Activated CD4-positive, alpha-beta memory T cell treated with anti-CD3 and anti-CD28 coated beads for 36 hours (primary cell): ENCODE measurements around the gene VDAC1. TPM values are rescaled to one million over a fixed set of nuclear protein-coding genes. Genes with fewer than 3 reads are reported as not detected.
A peak's percentile ranks its signal among the peaks of the same experiment; 100 is the strongest.

Experiments used
- CTCF ChIA-PET: fragments of 350-600 bp; sonication (Branson Sonifier 250); formaldehyde crosslinking; loops from one replicate; lab custom pipeline; 2021; ENCODE audit warnings: antibody characterized with exemption, inconsistent platforms; lab: Charles Lee
- POLR2A ChIA-PET: fragments of 350-600 bp; sonication (Branson Sonifier 250); formaldehyde crosslinking; loops from one replicate; lab custom pipeline; 2021; ENCODE audit warnings: antibody characterized with exemption; lab: Charles Lee
- DNase-seq: peaks from one replicate; pipeline ENCODE4 v3.0.0-alpha.2; 2020
- H3K27ac Mint-ChIP-seq: one replicate; pipeline ENCODE4 v1.8.0; 2021; ENCODE audit warnings: mixed read lengths
- H3K27me3 Mint-ChIP-seq: one replicate; pipeline ENCODE4 v1.8.0; 2021; ENCODE audit warnings: mixed read lengths
- H3K36me3 Mint-ChIP-seq: one replicate; pipeline ENCODE4 v1.8.0; 2021; ENCODE audit warnings: mixed read lengths
- H3K4me1 Mint-ChIP-seq: one replicate; pipeline ENCODE4 v1.8.0; 2021; ENCODE audit warnings: low read depth, mixed read lengths
- H3K4me3 Mint-ChIP-seq: one replicate; pipeline ENCODE4 v1.8.0; 2021; ENCODE audit warnings: mild to moderate bottlenecking, mixed read lengths
- H3K9me3 Mint-ChIP-seq: one replicate; pipeline ENCODE4 v1.8.0; 2021; ENCODE audit warnings: mixed read lengths
- intact Hi-C: fragments of 100-400 bp; cut with micrococcal nuclease; formaldehyde crosslinking; loops from one replicate; pipeline ENCODE4 v1.15.1; 2023
- total RNA-seq, 2 experiments: library from RNA; stranded (reverse); gene quantifications; one replicate each; pipeline ENCODE4 v1.2.3, GENCODE V29; 2021

The VDAC1 gene
- total RNA-seq, 2 experiments from 2014 or later = 407 to 416 TPM

GRCh38 chr5:134022333-134022732 is 17.6 kb upstream of the VDAC1 start:
- ChIA-PET POLR2A (no interaction called here), CTCF (no interaction called here)

GRCh38 chr5:134020188-134020587 is 15.4 kb upstream of the VDAC1 start:
- H3K4me3 Mint-ChIP-seq = no peak overlapping the region
- DNase-seq = no peak
- CTCF ChIA-PET = no interaction called here
- no peaks in the 10 kb centered on the region for H3K36me3 Mint-ChIP-seq
- H3K27ac Mint-ChIP-seq = no peak overlapping the region
- H3K9me3 Mint-ChIP-seq = no peaks in the 10 kb centered on the region
- no peaks in the 10 kb centered on the region for H3K4me1 Mint-ChIP-seq
- H3K27me3 Mint-ChIP-seq = no peaks in the 10 kb centered on the region
- intact Hi-C loops = no loop called here
- POLR2A ChIA-PET = no interaction called here

More at GRCh38 chr5:134022333-134022732, 17.6 kb upstream of the VDAC1 start:
- intact Hi-C loops = no loop called here
- Mint-ChIP-seq H3K27me3 (no peaks in the 10 kb centered on the region), H3K9me3 (no peaks in the 10 kb centered on the region), H3K4me1 (no peaks in the 10 kb centered on the region), H3K4me3 (no peak overlapping the region), H3K27ac (no peak overlapping the region), H3K36me3 (no peaks in the 10 kb centered on the region)
- no peak for DNase-seq

GRCh38 chr5:134019636-134020035 is 14.9 kb upstream of the VDAC1 start:
- CTCF ChIA-PET = interaction anchor here (1.8 kb wide), 1 partner anchor 20 kb away, joined by 6 read pairs; no protein-coding TSS in a partner anchor
- intact Hi-C loops = no loop called here
- no peaks in the 10 kb centered on the region for H3K4me1 Mint-ChIP-seq
- DNase-seq = no peak
- H3K9me3 Mint-ChIP-seq = no peaks in the 10 kb centered on the region
- POLR2A ChIA-PET = no interaction called here
- H3K36me3 Mint-ChIP-seq = no peaks in the 10 kb centered on the region
- H3K27me3 Mint-ChIP-seq = no peaks in the 10 kb centered on the region
- no peak overlapping the region for H3K4me3 Mint-ChIP-seq
- H3K27ac Mint-ChIP-seq = no peak overlapping the region

GRCh38 chr5:134018986-134019316 is 14.2 kb upstream of the VDAC1 start:
- ChIA-PET CTCF (interaction anchor here (1.8 kb wide), 1 partner anchor 20 kb away, joined by 6 read pairs; no protein-coding TSS in a partner anchor), POLR2A (no interaction called here)
- Mint-ChIP-seq H3K27ac (no peak overlapping the region), H3K36me3 (no peaks in the 10 kb centered on the region), H3K4me1 (no peaks in the 10 kb centered on the region), H3K4me3 (no peak overlapping the region), H3K9me3 (no peaks in the 10 kb centered on the region), H3K27me3 (no peaks in the 10 kb centered on the region)
- intact Hi-C loops = no loop called here
- DNase-seq = no peak

DNA sequence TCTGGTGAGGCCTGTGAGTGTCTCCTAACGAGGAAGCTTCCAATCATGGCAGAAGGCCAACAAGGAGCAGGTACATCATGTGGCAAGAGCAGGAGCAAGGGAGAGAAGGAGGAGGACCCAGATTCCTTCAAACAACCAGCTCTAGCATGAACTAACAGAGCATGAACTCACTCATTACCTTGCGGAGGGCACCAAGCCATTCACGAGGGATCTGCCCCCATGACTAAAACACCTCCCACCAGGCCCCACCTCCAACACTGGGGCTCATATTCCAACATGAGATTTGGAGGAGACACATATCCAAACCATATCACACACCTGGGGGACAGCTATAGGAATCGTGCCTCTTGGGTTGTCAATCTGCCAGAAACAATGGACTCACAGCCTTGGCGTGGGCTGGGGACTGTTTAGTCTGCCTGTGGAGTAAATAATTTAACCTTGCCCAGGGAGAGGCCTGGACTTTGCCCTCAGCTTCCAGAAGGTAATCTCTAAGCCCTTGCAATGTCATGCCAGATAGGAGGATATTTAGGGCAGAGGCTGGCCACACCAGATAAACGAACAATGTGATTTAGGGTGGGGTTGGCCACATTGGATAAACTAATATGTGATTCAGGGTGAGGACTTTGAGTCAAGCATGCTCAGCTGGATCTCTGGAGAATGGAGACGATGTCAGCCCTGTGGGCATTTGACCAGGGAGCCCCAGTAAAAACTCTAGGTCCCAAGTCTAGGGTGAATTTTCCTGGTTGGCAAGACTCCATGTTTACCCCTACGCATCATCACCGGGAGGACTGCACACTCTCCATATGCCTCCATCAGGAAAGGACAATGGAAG is 13.6 kb upstream of the VDAC1 start:
- Mint-ChIP-seq H3K9me3 (no peaks in the 10 kb centered on the region), H3K27me3 (no peaks in the 10 kb centered on the region), H3K4me1 (no peaks in the 10 kb centered on the region), H3K36me3 (no peaks in the 10 kb centered on the region), H3K4me3 (no peak overlapping the region), H3K27ac (no peak overlapping the region)
- no peak for DNase-seq
- ChIA-PET POLR2A (no interaction called here), CTCF (interaction anchor here (0.6 to 1.8 kb wide), 2 partner anchors 21 to 490 kb away, joined by 3 to 6 read pairs; no protein-coding TSS in a partner anchor)
- intact Hi-C loops = no loop called here

DNA sequence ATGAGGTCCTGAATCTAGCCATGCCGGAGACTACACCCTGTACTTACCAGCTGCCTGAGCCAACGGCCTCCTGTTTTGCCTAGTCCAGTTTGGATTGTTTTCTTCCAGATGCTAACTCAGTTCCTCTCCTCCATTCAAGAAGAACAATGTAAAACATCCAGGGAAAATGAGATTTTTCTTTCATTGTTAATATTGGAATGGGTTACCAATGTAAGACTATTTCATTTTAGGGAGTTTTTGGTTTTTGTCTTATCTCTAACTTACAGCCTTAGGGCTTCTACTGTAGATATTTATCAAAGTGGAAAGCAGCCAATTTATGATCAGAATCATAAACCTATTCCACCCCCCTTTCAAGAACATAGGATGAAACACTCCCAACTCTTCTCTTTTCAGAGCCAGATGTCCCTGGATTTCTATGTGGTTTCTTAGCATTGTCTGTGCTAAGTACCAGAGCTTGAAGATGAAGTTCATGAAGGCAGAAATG is 3.5 kb upstream of the VDAC1 start:
- Mint-ChIP-seq H3K4me1 (peaks cover 9% of the 10 kb centered on the region), H3K4me3 (no peak overlapping the region), H3K27me3 (no peaks in the 10 kb centered on the region), H3K36me3 (peaks cover 5% of the 10 kb centered on the region), H3K27ac (no peak overlapping the region), H3K9me3 (no peaks in the 10 kb centered on the region)
- CTCF ChIA-PET = interaction anchor here (0.6 to 8.5 kb wide), 3 partner anchors 31 to 139 kb away, joined by 3 to 41 read pairs (median 4); no protein-coding TSS in a partner anchor
- POLR2A ChIA-PET = no interaction called here
- intact Hi-C loops = loop anchor here (10.0 kb wide), 1 partner anchor 726 kb away; the partner anchor contains the start of gene CAMLG
- DNase-seq = no peak

GRCh38 chr5:134007581-134008265 is 2.9 kb upstream of the VDAC1 start:
- POLR2A ChIA-PET = no interaction called here
- DNase-seq = no peak

DNA sequence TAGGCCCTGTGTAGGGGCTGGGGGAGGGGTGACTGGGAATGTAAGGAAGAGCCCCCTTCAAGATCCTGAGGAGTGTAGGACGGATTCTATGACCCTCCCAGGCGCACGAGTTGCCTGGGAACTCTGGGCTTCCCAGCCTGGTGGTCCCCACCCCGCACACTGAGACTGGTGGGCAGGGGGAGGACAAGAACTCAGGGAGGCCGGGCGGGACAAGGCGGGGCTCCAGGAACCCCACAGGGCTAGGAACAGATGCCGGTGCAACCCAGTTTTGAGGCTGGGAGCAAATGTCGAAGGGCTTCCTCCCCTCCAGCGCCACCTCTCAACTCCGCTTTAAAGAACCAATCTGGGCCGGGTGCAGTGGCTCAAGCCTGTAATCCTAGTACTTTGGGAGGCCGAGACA is 1.3 kb upstream of the VDAC1 start:
- Mint-ChIP-seq H3K27ac (no peak overlapping the region), H3K9me3 (no peaks in the 10 kb centered on the region), H3K4me3 (peak overlapping the region; percentile 88), H3K36me3 (peaks cover 18% of the 10 kb centered on the region), H3K4me1 (peaks cover 25% of the 10 kb centered on the region), H3K27me3 (no peaks in the 10 kb centered on the region)
- POLR2A ChIA-PET = interaction anchor here (0.6 to 1.8 kb wide), 3 partner anchors 8 to 955 kb away, joined by 3 to 4 read pairs (median 4); no protein-coding TSS in a partner anchor
- intact Hi-C loops = loop anchor here (10.0 kb wide), 1 partner anchor 729 kb away; the partner anchor contains the start of gene CAMLG
- DNase-seq = no peak
- CTCF ChIA-PET = interaction anchor here (8.5 kb wide), 1 partner anchor 33 kb away, joined by 41 read pairs; no protein-coding TSS in a partner anchor

More at GRCh38 chr5:134007581-134008265, 2.9 kb upstream of the VDAC1 start:
- no peak overlapping the region for H3K27ac Mint-ChIP-seq
- H3K4me1 Mint-ChIP-seq = peaks cover 13% of the 10 kb centered on the region
- H3K9me3 Mint-ChIP-seq = no peaks in the 10 kb centered on the region
- peaks cover 9% of the 10 kb centered on the region for H3K36me3 Mint-ChIP-seq
- intact Hi-C loops = loop anchor here (10.0 kb wide), 1 partner anchor 727 kb away; the partner anchor contains the start of gene CAMLG
- H3K4me3 Mint-ChIP-seq = no peak overlapping the region
- no peaks in the 10 kb centered on the region for H3K27me3 Mint-ChIP-seq
- CTCF ChIA-PET = interaction anchor here (1.1 to 8.5 kb wide), 3 partner anchors 10 to 133 kb away, joined by 4 to 41 read pairs (median 4); no protein-coding TSS in a partner anchor

GRCh38 chr5:134005417-134006061 is 764 bp upstream of the VDAC1 start:
- H3K27me3 Mint-ChIP-seq = no peaks in the 10 kb centered on the region
- peaks cover 30% of the 10 kb centered on the region for H3K4me1 Mint-ChIP-seq
- POLR2A ChIA-PET = interaction anchor here (0.7 to 2.5 kb wide), 12 partner anchors 9 to 954 kb away, joined by 3 to 12 read pairs (median 4); partner anchors contain the start of genes PPP2CA and SKP1
- intact Hi-C loops = loop anchor here (1.0 to 10.0 kb wide), 3 partner anchors 33 to 729 kb away; partner anchors contain the start of genes CAMLG and SEC24A
- H3K9me3 Mint-ChIP-seq = no peaks in the 10 kb centered on the region
- peaks cover 21% of the 10 kb centered on the region for H3K36me3 Mint-ChIP-seq
- DNase-seq = no peak
- peak overlapping the region; percentile 88 for H3K4me3 Mint-ChIP-seq
- CTCF ChIA-PET = interaction anchor here (0.8 to 8.5 kb wide), 5 partner anchors 10 to 34 kb away, joined by 3 to 41 read pairs (median 5); no protein-coding TSS in a partner anchor
- peak overlapping the region; percentile 83 for H3K27ac Mint-ChIP-seq

- POLR2A ChIA-PET = interaction anchor here (0.6 to 2.5 kb wide), 17 partner anchors 9 to 520 kb away, joined by 3 to 12 read pairs (median 4); partner anchors contain the start of genes PPP2CA and SKP1
- Mint-ChIP-seq H3K4me3 (peak overlapping the region; percentile 90), H3K4me1 (peaks cover 41% of the 10 kb centered on the region), H3K27me3 (no peaks in the 10 kb centered on the region), H3K9me3 (no peaks in the 10 kb centered on the region), H3K36me3 (peaks cover 21% of the 10 kb centered on the region), H3K27ac (peak overlapping the region; percentile 97)
- CTCF ChIA-PET = interaction anchor here (0.8 to 8.5 kb wide), 8 partner anchors 11 to 137 kb away, joined by 3 to 41 read pairs (median 4); no protein-coding TSS in a partner anchor
- DNase-seq = peak; percentile 61
- intact Hi-C loops = loop anchor here (1.0 to 10.0 kb wide), 4 partner anchors 35 to 731 kb away; partner anchors contain the start of genes C5orf15, CAMLG and PPP2CA
Observed at GRCh38 chr5:134003817-134004625, 754 bp downstream of the VDAC1 start.
